Measurements from ENCODE around the gene GAS2. TPM values are rescaled to one million over a fixed set of nuclear protein-coding genes. Genes with fewer than 3 reads are reported as not detected.

GAS2 gene
- total and polyA plus RNA-seq, 2 donors (not counting 1 experiment from before 2014, with no cell fraction given): 2.5 to 6.5 TPM

- no CpG with 5 or more reads among the region's 2 CpGs for WGBS (ENCODE audit: insufficient coverage)
- POLR2A ChIA-PET: no interaction called here
- intact Hi-C loops (cut with micrococcal nuclease): no loop called here
Observed at GRCh38 chr11:22732588-22732987, 66.2 kb downstream of the GAS2 start.

More at GRCh38 chr11:22732588-22732987, 66.2 kb downstream of the GAS2 start:
- H3K27ac Mint-ChIP-seq: no peak overlapping the region
- H3K27me3 Mint-ChIP-seq: no peaks in the 10 kb centered on the region
- no peaks in the 10 kb centered on the region for H3K4me1 ChIP-seq (ENCODE audit: control insufficient read depth in 2 of 2, insufficient read depth in 2 of 2, low read length in 2 of 2)
- no peak overlapping the region for H3K4me2 ChIP-seq (replicated peaks; ENCODE audit: low read depth, low read length, poor library complexity, severe bottlenecking)
- H3K9ac ChIP-seq (ENCODE audit: low read length): no peak overlapping the region
- H3K9me3 Mint-ChIP-seq (ENCODE audit: insufficient read depth): no peaks in the 10 kb centered on the region
- ATAC-seq (ENCODE audit: low read depth) (no peak), DNase-seq (no peak)
- H2AFZ ChIP-seq (ENCODE audit: insufficient read depth, low read depth, low read length, poor library complexity, severe bottlenecking): no peak overlapping the region
- H3K27me3 ChIP-seq (replicated peaks in 1 of 4; ENCODE audit: control extremely low read depth in 1 of 4, control insufficient read depth in 3 of 4, insufficient read depth in 4 of 4, low read length in 3 of 4): no peaks in the 10 kb centered on the region
- H3K27ac ChIP-seq (ENCODE audit: low read length in 2 of 2): no peak overlapping the region
- H3K4me3 Mint-ChIP-seq: no peak overlapping the region
- no peaks in the 10 kb centered on the region for H4K20me1 ChIP-seq (ENCODE audit: control insufficient read depth, insufficient read depth, low read length, poor library complexity, severe bottlenecking)
- H3K4me3 ChIP-seq (ENCODE audit: control extremely low read depth in 1 of 5, extremely low read depth in 1 of 5, insufficient read depth in 1 of 5, low read depth in 2 of 5, low read length in 4 of 5): no peak overlapping the region
- no peak for TF ChIP-seq CTCF (IDR thresholded peaks at IDR 0.05)
- TF ChIP-seq EZH2 (IDR thresholded peaks at IDR 0.05; ENCODE audit: borderline replicate concordance, insufficient read depth, low read depth, low read length, poor library complexity, severe bottlenecking): no peak
- no peaks in the 10 kb centered on the region for H3K4me1 Mint-ChIP-seq
- H3K9me3 ChIP-seq (ENCODE audit: control extremely low read depth in 1 of 3, control insufficient read depth in 2 of 3, insufficient read depth in 1 of 3, low read length in 2 of 3): no peaks in the 10 kb centered on the region
- CTCF ChIA-PET: no interaction called here
- H3K79me2 ChIP-seq (ENCODE audit: control insufficient read depth, insufficient read depth, low read length): no peaks in the 10 kb centered on the region
- no peaks in the 10 kb centered on the region for H3K36me3 ChIP-seq (replicated peaks in 1 of 2; ENCODE audit: control extremely low read depth in 1 of 2, control insufficient read depth in 1 of 2, extremely low read depth in 1 of 2, insufficient read depth in 2 of 2, low read length in 1 of 2)

Measured in B cell (primary cell).